GM19035 (cell line): ENCODE measurements around the gene MEFV.
"Not testable (repeated sequence)": the region's sequence is repeated elsewhere in the genome, so short reads cannot be mapped to it uniquely, and the experiment has no call there.

Experiments
- ATAC-seq: cut with Tn5 transposase; IDR thresholded peaks from one replicate; pipeline ENCODE4 v1.9.1; 2021; ENCODE audit not compliant: unreplicated experiment

The MEFV gene

GRCh38 chr16:3220839-3221238 lies 35.6 kb downstream of the MEFV start:
- no peak for ATAC-seq

- no peak for ATAC-seq
Observed at GRCh38 chr16:3216263-3216640, 40.2 kb downstream of the MEFV start.

GRCh38 chr16:3215601-3216262 lies 40.7 kb downstream of the MEFV start:
- ATAC-seq: no peak

- no peak for ATAC-seq
Observed at GRCh38 chr16:3214904-3215600, 41.4 kb downstream of the MEFV start.

GRCh38 chr16:3212567-3212966 lies 43.9 kb downstream of the MEFV start:
- no peak for ATAC-seq

GRCh38 chr16:3212006-3212405 lies 44.4 kb downstream of the MEFV start:
- no peak for ATAC-seq

GRCh38 chr16:3207086-3207953 lies 49.1 kb downstream of the MEFV start:
- ATAC-seq: no peak

- not testable (repeated sequence) for ATAC-seq
Observed at GRCh38 chr16:3205939-3206338, 50.5 kb downstream of the MEFV start.

- ATAC-seq: no peak
Observed at GRCh38 chr16:3202903-3203539, 53.4 kb downstream of the MEFV start.

- ATAC-seq: no peak
Observed at GRCh38 chr16:3198334-3199072, 57.9 kb downstream of the MEFV start.

- ATAC-seq: not testable (repeated sequence)
Observed at GRCh38 chr16:3197694-3198333, 58.6 kb downstream of the MEFV start.

- no peak for ATAC-seq
Observed at GRCh38 chr16:3195975-3196374, 60.5 kb downstream of the MEFV start.

GRCh38 chr16:3194792-3195191 lies 61.6 kb downstream of the MEFV start:
- ATAC-seq: no peak

- no peak for ATAC-seq
Observed at GRCh38 chr16:3193221-3194212, 62.9 kb downstream of the MEFV start.

GRCh38 chr16:3192476-3193019 lies 63.9 kb downstream of the MEFV start:
- no peak for ATAC-seq
